HG03565 (cell line): ENCODE data around the gene FAM227B.
"Not testable (repeated sequence)": the region's sequence is repeated elsewhere in the genome, so short reads cannot be mapped to it uniquely, and the experiment has no call there.

Experiments used
- ATAC-seq: cut with Tn5 transposase; IDR thresholded peaks from one replicate; pipeline ENCODE4 v1.9.1; 2021; ENCODE audit warnings: mild to moderate bottlenecking, moderate library complexity; ENCODE audit not compliant: unreplicated experiment

The FAM227B gene

DNA sequence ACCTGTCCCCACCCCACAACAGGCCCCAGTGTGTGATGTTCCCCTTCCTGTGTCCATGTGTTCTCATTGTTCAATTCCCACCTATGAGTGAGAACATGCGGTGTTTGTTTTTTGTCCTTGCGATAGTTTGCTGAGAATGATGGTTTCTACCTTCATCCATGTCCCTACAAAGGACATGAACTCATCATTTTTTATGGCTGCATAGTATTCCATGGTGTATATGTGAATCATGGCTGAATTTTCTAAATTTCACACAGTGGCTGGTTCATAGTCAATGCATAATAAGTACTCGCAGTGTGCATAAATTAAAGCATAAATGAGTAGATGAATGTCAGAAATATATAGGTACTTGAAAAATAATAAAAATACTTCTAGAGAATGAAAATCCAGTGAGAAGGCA lies 8.4 kb downstream of the FAM227B start:
- not testable (repeated sequence) for ATAC-seq

DNA sequence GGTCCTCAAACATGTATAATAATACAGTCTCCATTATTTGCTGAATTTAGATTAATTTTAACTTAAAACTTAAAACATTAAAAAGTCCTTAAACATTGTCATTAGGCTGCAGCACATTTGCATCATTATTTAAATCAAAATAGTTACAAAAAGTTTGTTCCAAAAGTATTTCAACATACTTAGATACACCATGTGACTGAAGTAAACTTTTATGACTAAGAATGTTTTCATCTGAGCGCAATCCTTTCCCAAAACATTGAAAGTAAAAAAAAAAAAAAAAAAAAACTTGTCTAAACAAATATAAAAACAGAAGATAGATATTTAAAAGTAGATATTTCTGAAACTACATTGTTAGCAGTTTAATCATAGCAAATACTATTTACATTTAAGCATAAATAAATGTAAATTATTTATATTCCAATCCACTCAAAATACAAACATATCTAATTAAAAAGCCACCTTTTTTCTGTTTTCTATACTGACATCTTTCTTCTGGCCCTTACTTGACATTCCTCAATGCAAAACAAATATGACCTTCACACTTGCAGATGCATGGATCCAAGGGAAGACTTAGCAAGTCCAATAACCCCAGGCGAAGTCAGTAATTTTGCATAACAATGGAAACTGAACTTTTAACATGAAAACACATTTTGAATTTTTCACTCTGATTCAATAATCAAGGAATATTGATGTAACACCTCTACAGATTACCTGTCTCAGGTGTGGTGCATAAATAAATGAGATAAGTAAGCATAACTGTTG lies 10.3 kb downstream of the FAM227B start:
- ATAC-seq = no peak

DNA sequence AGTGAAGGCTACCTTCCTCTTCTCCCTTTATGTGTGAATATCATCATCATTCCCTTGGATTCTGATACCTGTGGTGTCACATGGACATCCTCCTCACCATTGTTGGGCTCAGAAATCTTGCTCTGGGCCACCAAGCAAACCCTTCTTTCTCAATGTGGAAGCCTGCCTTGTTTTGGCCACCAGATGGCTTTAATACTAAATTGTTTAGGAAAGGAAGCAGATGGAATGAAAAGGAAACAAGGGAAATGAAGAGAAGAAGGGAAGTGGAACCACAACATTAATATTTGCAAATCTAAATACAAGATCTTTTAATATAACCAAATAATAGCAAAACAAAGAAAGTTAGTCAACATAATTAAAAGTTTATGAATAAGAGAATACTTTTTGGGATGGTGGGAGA lies 14.0 kb downstream of the FAM227B start:
- ATAC-seq = no peak

DNA sequence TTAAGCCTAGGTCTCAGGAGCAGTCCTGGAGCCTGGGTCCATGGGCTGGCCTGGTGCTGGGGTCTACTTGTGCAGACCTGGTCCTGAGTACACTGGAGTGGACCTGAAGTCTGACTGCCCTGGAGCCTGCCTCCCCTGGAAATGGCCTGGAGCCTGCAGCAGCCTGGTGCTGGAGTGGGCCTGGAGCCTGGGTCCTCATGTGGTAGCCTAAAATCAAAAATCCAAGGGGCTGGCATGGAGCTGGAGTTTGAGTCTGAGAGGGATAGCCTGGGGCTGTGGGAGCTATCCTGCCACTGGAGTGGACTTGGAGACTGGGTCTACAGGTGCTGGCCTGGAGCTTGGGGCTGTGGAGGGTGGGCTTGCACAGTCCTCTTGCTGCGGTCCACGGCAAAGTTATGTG lies 15.0 kb downstream of the FAM227B start:
- ATAC-seq = no peak

DNA sequence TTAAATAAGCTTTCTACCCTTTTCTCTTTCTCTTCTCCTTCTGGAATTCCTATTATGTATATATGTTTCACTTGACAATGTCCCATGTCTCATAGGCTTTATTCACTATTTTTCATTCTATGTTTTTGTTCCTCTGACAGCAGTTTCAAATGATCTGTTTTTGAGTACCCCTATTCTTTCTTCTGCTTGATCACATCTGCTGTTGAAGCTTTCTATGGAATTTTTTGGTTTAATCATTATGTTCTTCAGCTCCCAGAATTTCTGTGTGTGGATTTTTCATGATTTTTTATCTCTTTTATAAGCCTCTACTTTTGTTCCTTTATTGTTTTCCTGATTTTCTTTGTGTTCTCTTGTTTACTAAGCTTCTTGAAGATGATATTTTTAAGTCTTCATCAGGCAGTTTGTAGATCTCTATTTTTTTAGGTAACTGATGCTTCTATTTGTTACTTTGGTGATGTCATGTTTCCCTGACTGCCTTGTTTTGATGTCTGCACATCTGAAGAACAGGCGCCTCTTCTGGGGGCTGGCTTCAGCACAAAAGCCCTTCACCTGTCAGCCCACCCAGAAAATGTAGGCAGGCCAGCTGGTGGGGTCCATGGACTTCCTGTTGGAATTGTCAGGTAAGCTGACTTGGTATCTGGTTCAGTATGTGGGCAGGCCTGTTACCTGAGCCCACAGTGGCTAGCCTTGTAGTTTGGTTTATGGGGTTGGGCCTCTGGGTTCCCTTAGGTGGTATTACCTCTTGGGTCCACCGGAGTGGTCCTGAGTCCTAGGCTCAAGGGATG lies 15.8 kb downstream of the FAM227B start:
- ATAC-seq = no peak

DNA sequence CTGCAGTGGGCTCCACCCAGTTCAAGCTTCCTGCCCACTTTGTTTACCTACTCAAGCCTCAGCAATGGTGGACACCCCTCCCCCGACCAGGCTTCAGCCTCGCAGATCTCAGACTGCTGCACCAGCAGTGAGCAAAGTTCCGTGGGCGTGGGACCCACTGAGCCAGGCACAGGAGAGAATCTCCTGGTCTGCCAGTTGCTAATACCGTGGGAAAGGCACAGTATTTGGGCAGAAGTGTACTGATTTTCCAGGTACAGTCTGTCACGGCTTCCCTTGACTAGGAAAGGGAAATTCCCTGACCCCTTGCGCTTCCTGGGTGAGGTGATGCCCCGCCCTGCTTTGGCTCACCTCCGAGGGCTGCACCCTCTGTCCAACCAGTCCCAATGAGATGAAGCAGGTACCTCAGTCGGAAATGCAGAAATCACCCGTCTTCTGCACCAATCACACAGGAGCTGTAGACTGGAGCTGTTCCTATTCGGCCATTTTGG lies 27.7 kb downstream of the FAM227B start:
- not testable (repeated sequence) for ATAC-seq

DNA sequence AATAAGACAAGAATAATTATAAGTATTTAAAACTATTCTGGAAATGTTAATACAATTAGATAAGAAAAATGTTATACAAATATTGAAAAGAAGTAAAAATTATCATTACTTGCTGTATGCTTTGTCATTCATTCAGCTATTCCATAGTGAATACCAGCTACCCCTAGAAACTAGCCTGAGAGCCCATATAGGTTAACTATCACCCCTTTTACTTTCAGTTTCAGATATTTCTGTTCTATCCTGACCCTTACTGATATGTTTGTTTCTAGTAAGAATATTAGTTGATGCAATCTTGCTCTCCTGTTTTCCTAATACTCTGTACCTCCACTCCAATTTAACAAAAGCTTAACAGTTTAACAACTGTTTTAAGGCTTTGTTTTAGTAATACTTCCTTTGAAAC lies 31.6 kb downstream of the FAM227B start:
- ATAC-seq = peak; percentile 69

DNA sequence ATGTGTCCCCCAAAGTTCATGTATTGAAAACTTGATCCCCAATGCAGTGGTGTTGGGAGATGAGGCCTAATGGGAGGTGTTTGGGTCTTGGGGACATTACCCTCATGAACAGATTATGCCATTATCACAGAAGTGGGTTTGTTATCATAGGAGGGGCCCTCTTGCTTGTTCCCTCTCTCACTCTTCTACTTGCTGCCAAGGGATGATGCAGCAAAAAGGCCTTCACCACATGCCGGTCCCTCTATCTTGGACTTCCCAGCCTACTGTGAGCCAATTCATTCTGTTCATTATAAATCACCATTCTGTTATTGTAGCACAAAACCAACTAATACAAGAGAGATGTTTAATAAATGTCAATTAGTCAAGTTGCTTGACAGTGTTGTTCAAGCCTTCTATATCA lies 47.2 kb downstream of the FAM227B start:
- no peak for ATAC-seq

DNA sequence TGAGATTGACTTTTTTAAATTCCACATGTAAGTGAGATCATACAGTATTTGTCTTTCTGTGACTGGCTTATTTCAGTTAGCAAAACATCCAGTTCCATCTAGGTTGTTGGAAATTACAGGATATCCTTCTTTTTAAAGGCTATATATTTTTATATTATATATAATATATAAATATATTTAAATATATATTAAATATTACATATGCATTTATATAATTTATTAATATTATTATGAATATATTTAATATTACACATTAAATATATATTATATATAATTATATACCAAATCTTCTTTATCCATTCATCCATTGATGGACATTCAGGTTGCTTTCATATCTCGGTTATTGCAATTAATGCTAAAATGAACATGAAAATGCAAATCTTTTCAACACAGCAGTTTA lies 49.9 kb downstream of the FAM227B start:
- ATAC-seq = no peak

DNA sequence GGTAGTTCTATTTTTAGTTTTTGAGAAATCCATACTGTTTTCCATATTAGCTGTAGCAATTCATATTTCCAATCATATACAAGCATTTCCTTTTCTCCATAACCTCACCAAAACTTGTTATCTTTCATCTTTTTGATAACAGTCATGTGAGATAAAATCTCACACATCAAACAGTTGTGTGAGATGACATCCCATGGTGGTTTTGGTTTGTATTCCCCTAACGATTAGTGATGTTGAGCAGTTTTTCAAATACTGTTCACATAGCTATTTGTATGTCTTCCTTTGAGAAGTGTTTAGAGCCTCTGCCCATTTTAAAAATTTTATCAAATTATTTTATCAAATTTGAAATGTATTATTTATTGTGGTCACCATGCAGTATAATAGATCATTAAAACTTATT lies 50.4 kb downstream of the FAM227B start:
- no peak for ATAC-seq

DNA sequence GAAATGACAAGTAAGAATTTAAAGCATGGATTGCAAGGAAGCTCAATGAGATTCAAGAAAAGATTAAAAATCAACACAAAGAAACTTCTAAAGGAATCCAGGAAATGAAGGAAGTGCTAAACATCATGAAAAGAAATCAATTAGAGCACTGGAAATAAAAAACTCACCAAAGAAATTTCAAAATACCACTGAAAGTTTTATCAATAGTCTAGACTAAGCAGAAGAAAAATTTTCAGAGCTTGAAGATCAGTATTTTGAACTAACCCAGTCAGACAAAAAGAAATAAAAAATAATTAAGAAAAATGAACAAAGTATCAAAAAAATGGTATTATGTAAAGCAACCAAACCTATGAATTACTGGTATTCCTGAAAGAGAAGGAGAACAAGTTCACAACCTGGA lies 60.6 kb downstream of the FAM227B start:
- ATAC-seq = no peak

DNA sequence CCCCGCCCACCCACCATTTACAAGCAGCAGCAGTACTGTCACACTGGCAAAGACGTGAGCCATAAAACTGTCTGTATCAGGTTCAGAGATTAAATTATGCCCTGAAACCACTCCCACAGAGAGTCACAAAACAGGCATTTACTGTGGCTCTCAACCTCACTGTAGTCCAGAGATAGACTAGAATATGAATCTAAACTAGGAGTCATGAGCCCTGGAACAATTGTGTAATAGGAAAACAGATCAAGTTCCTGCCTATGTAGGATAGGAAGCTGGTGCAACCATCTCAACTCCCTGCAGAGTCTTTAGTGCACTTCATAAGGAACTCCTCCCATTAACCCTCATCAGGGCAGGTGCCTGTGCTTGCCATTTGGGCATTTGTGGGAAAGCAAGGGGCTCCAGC lies 61.7 kb downstream of the FAM227B start:
- no peak for ATAC-seq

DNA sequence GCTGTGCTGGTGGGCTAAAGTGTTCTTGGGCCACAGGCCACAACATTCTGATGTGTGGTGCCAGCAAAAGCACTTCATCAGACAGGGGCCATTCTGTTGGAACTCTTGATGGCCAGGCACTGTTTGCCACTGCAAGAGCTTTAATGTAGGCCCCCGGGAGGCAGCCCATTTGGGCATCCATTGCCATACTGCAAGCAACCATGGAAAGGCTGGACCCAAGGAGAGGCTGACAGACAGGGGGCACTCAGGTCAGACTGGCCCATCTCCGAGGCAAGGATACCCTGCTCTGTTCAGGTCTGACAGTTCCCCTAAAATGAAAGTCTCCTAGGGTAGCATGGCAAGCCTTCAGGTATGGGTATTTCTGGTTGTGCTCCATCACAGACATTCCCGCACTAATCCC lies 64.2 kb downstream of the FAM227B start:
- ATAC-seq = no peak

DNA sequence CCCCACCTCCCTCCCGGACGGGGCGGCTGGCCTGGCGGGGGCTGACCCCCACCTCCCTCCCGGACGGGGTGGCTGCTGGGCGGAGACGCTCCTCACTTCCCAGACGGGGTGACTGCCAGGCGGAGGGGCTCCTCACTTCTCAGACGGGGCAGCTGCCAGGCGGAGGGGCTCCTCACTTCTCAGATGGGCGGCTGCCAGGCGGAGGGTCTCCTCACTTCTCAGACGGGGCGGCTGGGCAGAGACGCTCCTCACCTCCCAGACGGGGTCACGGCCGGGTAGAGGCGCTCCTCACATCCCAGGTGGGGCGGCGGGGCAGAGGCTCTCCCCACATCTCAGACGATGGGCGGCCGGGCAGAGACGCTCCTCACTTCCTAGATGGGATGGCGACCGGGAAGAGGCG lies 70.3 kb downstream of the FAM227B start:
- not testable (repeated sequence) for ATAC-seq

DNA sequence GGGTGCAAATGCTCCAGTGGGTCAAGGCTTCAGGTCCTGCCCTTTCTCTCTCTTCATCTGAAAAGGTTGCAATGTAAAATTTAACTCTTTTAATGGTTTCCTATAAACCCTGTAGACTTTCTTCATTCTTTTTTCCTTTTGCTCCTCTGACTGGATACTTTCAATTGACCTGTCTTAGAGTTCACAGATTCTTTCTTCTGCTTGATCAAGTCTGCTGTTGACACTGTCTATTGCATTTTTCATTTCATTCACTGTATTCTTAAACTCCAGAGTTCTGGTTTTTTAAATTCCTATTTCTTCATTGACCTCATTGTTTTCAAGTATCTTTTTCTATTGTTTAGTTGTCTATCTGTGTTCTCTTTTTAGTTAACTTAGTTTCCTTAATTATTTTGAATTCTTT lies 82.1 kb downstream of the FAM227B start:
- no peak for ATAC-seq

DNA sequence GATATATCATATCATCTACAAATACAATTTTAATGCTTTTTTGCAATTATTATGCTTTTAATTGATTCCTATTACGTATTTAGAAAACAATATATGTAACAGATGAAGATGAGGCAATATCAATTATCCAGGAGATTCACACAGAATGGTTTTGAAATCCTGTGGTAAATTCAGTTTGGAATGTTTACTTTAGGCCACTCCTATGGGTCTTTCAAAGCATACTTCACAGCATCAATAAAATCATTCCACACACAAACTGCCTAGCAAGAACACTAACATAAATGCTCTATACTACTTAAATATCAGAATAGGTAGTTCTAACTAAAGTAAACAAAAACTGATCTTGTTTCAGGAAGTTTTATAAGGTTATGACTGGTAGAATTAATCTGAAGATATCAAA lies 90.5 kb downstream of the FAM227B start:
- ATAC-seq = no peak

DNA sequence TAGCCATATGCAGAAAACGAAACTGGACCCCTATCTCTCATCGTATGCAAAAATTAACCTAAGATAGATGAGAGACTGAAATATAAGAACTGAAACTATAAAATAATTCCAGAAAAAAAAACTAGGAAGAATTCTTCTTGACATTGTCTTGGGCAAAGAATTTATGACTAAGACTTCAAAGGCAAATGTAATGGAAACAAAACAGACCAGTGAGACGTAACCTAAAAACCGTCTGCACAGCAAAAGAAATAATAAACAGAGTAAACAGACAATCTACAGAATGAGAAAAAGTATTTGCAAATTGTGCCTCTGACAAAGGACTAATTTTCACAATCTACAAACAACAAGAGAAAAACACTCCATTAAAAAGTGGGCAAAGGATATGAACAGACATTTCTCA lies 92.3 kb downstream of the FAM227B start:
- no peak for ATAC-seq

DNA sequence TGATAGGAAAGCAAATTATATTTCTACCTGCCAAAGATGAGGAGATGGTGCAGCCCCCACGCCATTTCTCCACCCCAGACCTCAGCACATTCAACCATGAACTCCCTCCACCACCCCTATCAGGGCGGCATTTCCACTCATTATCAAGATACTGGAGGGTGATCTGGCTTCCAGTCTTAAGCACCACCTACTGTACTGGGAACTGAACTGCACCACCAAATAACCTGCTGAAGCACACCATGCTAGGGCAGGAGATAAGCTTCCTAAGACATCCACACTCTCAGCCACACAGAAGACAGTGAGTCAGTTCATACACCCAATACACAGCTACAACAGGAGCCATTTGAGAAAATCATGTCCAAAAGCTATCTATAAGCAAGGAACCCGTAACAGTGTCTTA lies 98.8 kb downstream of the FAM227B start:
- no peak for ATAC-seq

DNA sequence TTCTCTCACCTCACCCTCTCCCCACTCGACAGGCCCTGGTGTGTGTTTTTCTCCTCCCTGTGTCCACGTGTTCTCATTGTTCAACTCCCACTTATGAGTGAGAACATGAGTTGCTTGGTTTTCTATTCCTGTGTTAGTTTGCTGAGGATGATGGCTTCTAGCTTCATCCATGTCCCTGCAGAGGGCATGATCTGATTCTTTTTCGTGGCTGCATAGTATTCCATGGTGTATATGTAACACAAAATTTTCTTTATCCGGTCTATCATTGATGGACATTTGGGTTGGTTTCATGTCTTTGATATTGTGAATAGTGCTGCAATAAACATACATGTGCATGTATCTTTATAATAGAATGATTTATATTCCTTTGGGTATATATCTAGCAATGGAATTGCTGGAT lies 107.9 kb downstream of the FAM227B start:
- not testable (repeated sequence) for ATAC-seq

DNA sequence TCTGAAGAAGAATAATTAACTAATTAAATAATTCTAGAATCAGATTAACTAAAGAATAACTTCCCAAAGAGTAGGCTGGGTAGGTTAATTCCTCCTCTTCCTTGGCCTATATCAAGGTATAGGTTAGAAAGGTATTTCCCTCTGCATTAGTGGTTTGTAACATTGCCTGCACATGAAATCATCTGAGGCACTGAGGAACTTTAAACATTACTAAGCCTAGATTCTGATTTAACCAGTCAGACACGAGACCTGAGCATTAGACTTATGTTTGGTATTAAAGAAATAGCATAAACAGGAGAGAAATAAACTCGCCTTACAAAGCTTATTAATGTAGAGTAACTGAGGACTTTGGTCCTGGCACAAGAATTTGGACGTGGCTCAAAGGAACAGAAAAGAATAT lies 113.4 kb downstream of the FAM227B start:
- no peak for ATAC-seq

DNA sequence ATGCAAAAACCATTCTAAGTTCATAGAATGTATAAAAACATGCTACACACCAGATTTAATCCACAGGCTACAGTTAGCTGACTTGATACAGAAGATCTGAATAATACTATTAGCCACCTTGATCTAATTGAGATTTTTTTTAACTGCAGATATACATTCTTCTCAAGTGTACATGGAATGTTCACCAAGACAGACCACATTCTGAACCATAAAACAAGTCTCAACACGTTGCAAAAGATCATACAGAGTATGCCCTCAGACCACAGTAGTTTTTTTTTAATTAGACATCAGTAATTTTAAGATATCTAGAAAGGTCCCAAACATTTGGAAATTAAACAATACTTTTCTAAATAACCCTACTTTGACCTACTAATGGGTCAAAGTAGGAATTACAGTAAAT lies 114.3 kb downstream of the FAM227B start:
- ATAC-seq = no peak

DNA sequence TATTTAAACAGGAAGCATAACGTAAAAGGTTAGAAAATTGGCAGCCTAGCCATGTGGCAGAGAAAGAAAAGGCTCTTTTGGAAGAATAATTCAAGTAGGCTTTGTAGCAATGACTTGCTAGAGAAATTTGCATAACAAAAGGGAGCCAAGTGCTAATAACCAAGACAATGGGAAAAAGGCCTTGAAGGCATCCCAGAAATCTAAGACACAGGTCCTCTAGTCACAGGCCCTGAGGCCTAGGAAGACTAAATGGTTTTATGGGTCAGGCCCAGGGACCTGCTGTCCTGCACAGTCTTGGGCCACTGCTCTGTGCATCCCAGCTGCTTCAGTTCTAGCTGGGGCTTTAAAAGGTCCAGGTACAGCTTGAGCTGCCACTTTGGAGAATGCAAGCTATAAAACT lies 119.0 kb downstream of the FAM227B start:
- no peak for ATAC-seq
